ENCODE results near the gene CDH26. TPM values are rescaled to one million over a fixed set of nuclear protein-coding genes. Genes with fewer than 3 reads are reported as not detected.
"Not testable (repeated sequence)": the region's sequence is repeated elsewhere in the genome, so short reads cannot be mapped to it uniquely, and the experiment has no call there.

Gene CDH26
- polyA plus RNA-seq, 1 donor from 2014 or later = 0.43 TPM

DNA sequence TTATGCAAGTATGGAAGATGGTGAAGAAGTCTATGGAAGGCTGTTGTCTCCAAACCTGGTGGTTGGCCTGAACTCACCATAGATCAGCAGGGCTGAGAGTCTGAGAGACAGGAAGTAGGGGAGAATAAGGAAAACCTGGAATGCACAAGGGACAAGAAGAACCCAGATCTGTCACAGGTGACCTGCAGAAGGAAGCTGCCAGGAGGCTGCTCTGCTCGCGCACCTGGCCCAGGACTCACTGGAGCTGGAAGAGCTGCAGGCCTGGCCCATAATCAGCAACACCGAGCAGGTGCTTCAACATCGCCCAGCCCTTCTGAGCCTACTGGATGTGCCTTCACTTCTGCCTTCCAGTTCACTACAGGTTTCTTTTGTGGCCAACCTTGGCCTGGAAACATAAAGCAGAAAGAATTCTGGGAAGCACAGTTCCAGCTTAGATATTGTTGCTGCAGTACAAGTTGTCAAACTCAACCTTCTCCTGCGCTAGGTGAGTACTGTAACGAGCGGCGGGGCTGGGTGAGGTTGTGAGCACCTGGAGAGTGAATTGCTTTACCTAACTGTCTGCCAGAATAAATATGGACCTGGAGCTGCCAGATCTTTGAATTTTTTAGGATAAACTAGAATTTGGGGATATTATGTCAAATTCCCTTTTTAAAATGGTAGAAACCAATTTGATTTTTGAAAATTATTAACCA lies 82.4 kb downstream of the CDH26 start:
- H3K27me3 ChIP-seq (ENCODE audit: insufficient read depth, low read depth, low read length) = no peaks in the 10 kb centered on the region
- H3F3A ChIP-seq (ENCODE audit: insufficient read depth, low read length, poor library complexity, severe bottlenecking) = no peaks in the 10 kb centered on the region
- H3K79me2 ChIP-seq (replicated peaks; ENCODE audit: insufficient read depth, low read length) = no peaks in the 10 kb centered on the region
- no peak overlapping the region for H3K4me3 ChIP-seq (ENCODE audit: low read length)
- H3K9ac ChIP-seq (ENCODE audit: low read length) = no peak overlapping the region
- no peak overlapping the region for H3K4me2 ChIP-seq (ENCODE audit: low read length)
- no peaks in the 10 kb centered on the region for H4K20me1 ChIP-seq (ENCODE audit: insufficient read depth)
- TF ChIP-seq POLR2AphosphoS5 (IDR thresholded peaks at IDR 0.05) (no peak), TAF1 (IDR thresholded peaks at IDR 0.05; ENCODE audit: low read depth) (no peak)
- H3K9me2 ChIP-seq (ENCODE audit: insufficient read depth, low read length) = no peaks in the 10 kb centered on the region
- no peak overlapping the region for H2AFZ ChIP-seq (ENCODE audit: low read depth, low read length)
- H3K36me3 ChIP-seq (ENCODE audit: insufficient read depth, low read length) = no peaks in the 10 kb centered on the region
- H3K9me3 ChIP-seq (ENCODE audit: low read length) = no peaks in the 10 kb centered on the region
- no peak overlapping the region for H3K27ac ChIP-seq (ENCODE audit: low read length)

DNA sequence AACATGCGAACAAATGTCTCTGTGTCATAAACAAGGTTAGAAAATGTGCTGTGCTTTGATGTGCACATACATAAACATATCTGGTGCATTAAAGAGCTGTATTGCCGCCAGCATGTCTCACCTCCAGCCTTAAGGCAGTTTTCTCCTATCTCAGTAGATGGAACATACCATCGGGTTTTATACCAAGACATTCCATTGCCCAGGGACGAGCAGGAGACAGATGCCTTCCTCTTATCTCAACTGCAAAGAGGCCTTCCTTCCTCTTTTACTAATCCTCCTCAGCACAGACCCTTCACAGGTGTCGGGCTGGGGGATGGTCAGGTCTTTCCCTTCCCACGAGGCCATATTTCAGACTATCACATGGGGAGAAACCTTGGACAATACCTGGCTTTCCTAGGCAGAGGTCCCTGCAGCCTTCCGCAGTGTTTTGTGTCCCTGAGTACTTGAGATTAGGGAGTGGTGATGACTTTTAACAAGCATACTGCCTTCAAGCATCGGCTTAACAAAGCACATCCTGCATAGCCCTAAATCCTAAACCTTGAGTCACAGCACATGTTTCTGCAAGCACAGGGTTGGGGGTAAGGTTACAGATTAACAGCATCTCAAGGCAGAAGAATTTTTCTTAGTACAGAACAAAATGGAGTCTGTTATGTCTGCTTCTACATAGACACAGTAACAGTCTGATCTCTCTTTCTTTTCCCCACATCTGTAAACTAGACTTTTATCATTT lies 83.4 kb downstream of the CDH26 start:
- H3K27ac ChIP-seq (ENCODE audit: low read length); H3K79me2 ChIP-seq (replicated peaks; ENCODE audit: insufficient read depth, low read length); H3K9ac ChIP-seq (ENCODE audit: low read length); H4K20me1 ChIP-seq (ENCODE audit: insufficient read depth); H3K4me3 ChIP-seq (ENCODE audit: low read length); H3K4me2 ChIP-seq (ENCODE audit: low read length); H3K9me2 ChIP-seq (ENCODE audit: insufficient read depth, low read length); H2AFZ ChIP-seq (ENCODE audit: low read depth, low read length); H3K27me3 ChIP-seq (ENCODE audit: insufficient read depth, low read depth, low read length); H3K36me3 ChIP-seq (ENCODE audit: insufficient read depth, low read length); H3K9me3 ChIP-seq (ENCODE audit: low read length); H3F3A ChIP-seq (ENCODE audit: insufficient read depth, low read length, poor library complexity, severe bottlenecking): not testable (repeated sequence)

DNA sequence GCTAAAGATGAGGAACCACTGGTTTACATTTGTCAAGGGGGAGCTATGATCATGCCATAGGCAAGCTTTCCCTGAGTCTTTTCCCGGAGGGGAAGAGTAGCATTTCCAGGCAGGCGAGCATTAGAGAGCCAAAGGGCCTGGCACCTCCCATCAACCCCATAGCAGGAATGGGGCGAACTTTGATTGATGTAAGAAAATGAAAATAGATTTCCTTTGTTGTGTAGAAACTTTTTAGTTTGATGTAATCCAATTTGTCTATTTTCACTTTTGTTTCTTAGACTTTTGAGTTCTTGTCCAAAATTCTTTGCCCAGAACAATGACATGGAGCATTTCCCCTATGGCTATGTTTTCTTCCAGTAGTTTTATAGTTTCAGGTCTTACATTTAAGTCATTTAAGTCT lies 85.2 kb downstream of the CDH26 start:
- Histone ChIP-seq H3K4me2 (ENCODE audit: low read length) (no peak overlapping the region), H3K9me3 (ENCODE audit: low read length) (no peaks in the 10 kb centered on the region), H3K9me2 (ENCODE audit: insufficient read depth, low read length) (no peaks in the 10 kb centered on the region), H3K79me2 (replicated peaks; ENCODE audit: insufficient read depth, low read length) (no peaks in the 10 kb centered on the region), H4K20me1 (ENCODE audit: insufficient read depth) (no peaks in the 10 kb centered on the region), H3F3A (ENCODE audit: insufficient read depth, low read length, poor library complexity, severe bottlenecking) (no peaks in the 10 kb centered on the region), H3K4me3 (ENCODE audit: low read length) (no peak overlapping the region), H2AFZ (ENCODE audit: low read depth, low read length) (no peak overlapping the region), H3K9ac (ENCODE audit: low read length) (no peak overlapping the region), H3K27ac (ENCODE audit: low read length) (no peak overlapping the region), H3K36me3 (ENCODE audit: insufficient read depth, low read length) (no peaks in the 10 kb centered on the region), H3K27me3 (ENCODE audit: insufficient read depth, low read depth, low read length) (no peaks in the 10 kb centered on the region)
- no peak for TF ChIP-seq TAF1 (IDR thresholded peaks at IDR 0.05; ENCODE audit: low read depth)
- TF ChIP-seq RAD21 (conservative IDR thresholded peaks at IDR 0.05) = no peak

DNA sequence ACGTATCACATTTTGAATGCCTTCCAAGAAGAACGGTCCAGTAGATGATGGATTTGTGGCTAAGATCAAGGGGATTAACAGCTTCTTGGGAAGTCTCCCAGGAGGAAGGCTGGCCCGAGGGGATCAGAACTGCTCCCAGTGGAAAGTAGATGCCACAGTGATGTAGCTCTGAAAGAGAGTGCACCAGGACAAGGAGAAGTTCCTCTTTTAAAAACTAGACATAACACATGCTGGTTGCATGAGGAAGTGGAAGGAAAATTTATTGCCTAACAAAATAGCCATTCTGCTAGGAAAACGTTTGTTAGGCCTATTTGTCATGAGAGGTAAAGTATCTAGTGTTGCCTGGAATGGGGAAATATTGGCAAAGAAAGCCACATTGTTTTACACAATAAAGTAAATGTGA lies 87.8 kb downstream of the CDH26 start:
- H3K36me3 ChIP-seq (ENCODE audit: insufficient read depth, low read length) = no peaks in the 10 kb centered on the region
- H3K27ac ChIP-seq (ENCODE audit: low read length) = no peak overlapping the region
- no peaks in the 10 kb centered on the region for H3K27me3 ChIP-seq (ENCODE audit: insufficient read depth, low read depth, low read length)
- H3F3A ChIP-seq (ENCODE audit: insufficient read depth, low read length, poor library complexity, severe bottlenecking) = no peaks in the 10 kb centered on the region
- H3K9me2 ChIP-seq (ENCODE audit: insufficient read depth, low read length) = no peaks in the 10 kb centered on the region
- no peaks in the 10 kb centered on the region for H4K20me1 ChIP-seq (ENCODE audit: insufficient read depth)
- TF ChIP-seq MXI1 (conservative IDR thresholded peaks at IDR 0.05; ENCODE audit: poor library complexity, severe bottlenecking) (no peak), EZH2 (IDR thresholded peaks at IDR 0.05; ENCODE audit: borderline replicate concordance, insufficient read depth, low read length, poor library complexity, severe bottlenecking) (no peak), SMC3 (conservative IDR thresholded peaks at IDR 0.05; ENCODE audit: poor library complexity) (no peak), RAD21 (conservative IDR thresholded peaks at IDR 0.05) (no peak), POLR2AphosphoS5 (IDR thresholded peaks at IDR 0.05) (no peak), EP300 (conservative IDR thresholded peaks at IDR 0.05; ENCODE audit: poor library complexity, severe bottlenecking) (no peak), TAF1 (IDR thresholded peaks at IDR 0.05; ENCODE audit: low read depth) (no peak)
- TF ChIP-seq, protein P1, sequence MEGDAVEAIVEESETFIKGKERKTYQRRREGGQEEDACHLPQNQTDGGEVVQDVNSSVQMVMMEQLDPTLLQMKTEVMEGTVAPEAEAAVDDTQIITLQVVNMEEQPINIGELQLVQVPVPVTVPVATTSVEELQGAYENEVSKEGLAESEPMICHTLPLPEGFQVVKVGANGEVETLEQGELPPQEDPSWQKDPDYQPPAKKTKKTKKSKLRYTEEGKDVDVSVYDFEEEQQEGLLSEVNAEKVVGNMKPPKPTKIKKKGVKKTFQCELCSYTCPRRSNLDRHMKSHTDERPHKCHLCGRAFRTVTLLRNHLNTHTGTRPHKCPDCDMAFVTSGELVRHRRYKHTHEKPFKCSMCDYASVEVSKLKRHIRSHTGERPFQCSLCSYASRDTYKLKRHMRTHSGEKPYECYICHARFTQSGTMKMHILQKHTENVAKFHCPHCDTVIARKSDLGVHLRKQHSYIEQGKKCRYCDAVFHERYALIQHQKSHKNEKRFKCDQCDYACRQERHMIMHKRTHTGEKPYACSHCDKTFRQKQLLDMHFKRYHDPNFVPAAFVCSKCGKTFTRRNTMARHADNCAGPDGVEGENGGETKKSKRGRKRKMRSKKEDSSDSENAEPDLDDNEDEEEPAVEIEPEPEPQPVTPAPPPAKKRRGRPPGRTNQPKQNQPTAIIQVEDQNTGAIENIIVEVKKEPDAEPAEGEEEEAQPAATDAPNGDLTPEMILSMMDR (IDR thresholded peaks at IDR 0.05; ENCODE audit: poor library complexity, severe bottlenecking) = no peak
- TF ChIP-seq, protein P2, sequence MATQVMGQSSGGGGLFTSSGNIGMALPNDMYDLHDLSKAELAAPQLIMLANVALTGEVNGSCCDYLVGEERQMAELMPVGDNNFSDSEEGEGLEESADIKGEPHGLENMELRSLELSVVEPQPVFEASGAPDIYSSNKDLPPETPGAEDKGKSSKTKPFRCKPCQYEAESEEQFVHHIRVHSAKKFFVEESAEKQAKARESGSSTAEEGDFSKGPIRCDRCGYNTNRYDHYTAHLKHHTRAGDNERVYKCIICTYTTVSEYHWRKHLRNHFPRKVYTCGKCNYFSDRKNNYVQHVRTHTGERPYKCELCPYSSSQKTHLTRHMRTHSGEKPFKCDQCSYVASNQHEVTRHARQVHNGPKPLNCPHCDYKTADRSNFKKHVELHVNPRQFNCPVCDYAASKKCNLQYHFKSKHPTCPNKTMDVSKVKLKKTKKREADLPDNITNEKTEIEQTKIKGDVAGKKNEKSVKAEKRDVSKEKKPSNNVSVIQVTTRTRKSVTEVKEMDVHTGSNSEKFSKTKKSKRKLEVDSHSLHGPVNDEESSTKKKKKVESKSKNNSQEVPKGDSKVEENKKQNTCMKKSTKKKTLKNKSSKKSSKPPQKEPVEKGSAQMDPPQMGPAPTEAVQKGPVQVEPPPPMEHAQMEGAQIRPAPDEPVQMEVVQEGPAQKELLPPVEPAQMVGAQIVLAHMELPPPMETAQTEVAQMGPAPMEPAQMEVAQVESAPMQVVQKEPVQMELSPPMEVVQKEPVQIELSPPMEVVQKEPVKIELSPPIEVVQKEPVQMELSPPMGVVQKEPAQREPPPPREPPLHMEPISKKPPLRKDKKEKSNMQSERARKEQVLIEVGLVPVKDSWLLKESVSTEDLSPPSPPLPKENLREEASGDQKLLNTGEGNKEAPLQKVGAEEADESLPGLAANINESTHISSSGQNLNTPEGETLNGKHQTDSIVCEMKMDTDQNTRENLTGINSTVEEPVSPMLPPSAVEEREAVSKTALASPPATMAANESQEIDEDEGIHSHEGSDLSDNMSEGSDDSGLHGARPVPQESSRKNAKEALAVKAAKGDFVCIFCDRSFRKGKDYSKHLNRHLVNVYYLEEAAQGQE (IDR thresholded peaks at IDR 0.05; ENCODE audit: borderline replicate concordance) = no peak
- H3K79me2 ChIP-seq (replicated peaks; ENCODE audit: insufficient read depth, low read length) = no peaks in the 10 kb centered on the region
- H3K9ac ChIP-seq (ENCODE audit: low read length) = no peak overlapping the region
- H2AFZ ChIP-seq (ENCODE audit: low read depth, low read length) = no peak overlapping the region
- H3K9me3 ChIP-seq (ENCODE audit: low read length) = no peaks in the 10 kb centered on the region
- H3K4me3 ChIP-seq (ENCODE audit: low read length) = no peak overlapping the region
- no peak overlapping the region for H3K4me2 ChIP-seq (ENCODE audit: low read length)

All from neural cell (in vitro differentiated cells).